Central memory CD4-positive, alpha-beta T cell (primary cell): ENCODE measurements around the gene GRB2.
A peak's percentile ranks its signal among the peaks of the same experiment; 100 is the strongest.
"Not testable (repeated sequence)": the region's sequence is repeated elsewhere in the genome, so short reads cannot be mapped to it uniquely, and the experiment has no call there.

Experiments used
- DNase-seq: peaks from one replicate; pipeline ENCODE4 v3.0.0; 2022
- total RNA-seq, 3 experiments: gene quantifications; one replicate each; lab custom pipeline; 2026; lab: John Stamatoyannopoulos, UW

The GRB2 gene
- 114 to 244 (median 190) reads per million in 3 experiments for total RNA-seq

- peak; percentile 100 for DNase-seq
These were observed at the start of gene GRB2 for GRCh38 chr17:75405365-75406221. GRB2 (minus strand) TSS chr17:75405678; CDS start chr17:75393628, 12,050 bp downstream.

GRCh38 chr17:75454672-75455071, 49.2 kb upstream of the GRB2 start:
- DNase-seq: not testable (repeated sequence)

GRCh38 chr17:75454193-75454592, 48.7 kb upstream of the GRB2 start:
- no peak for DNase-seq

GRCh38 chr17:75450270-75450669, 44.8 kb upstream of the GRB2 start:
- no peak for DNase-seq

GRCh38 chr17:75447951-75448856, 42.7 kb upstream of the GRB2 start:
- DNase-seq: no peak

GRCh38 chr17:75445896-75446295, 40.4 kb upstream of the GRB2 start:
- DNase-seq: not testable (repeated sequence)

- DNase-seq: no peak
These were observed 39.8 kb upstream of the GRB2 start for GRCh38 chr17:75445296-75445695.

- no peak for DNase-seq
These were observed 37.0 kb upstream of the GRB2 start for GRCh38 chr17:75442168-75443103.

- DNase-seq: no peak
These were observed 35.4 kb upstream of the GRB2 start for GRCh38 chr17:75440738-75441448.

GRCh38 chr17:75439287-75439686, 33.8 kb upstream of the GRB2 start:
- no peak for DNase-seq

GRCh38 chr17:75437404-75437803, 31.9 kb upstream of the GRB2 start:
- DNase-seq: not testable (repeated sequence)

GRCh38 chr17:75434433-75434832, 29.0 kb upstream of the GRB2 start:
- not testable (repeated sequence) for DNase-seq

GRCh38 chr17:75433218-75433783, 27.8 kb upstream of the GRB2 start:
- no peak for DNase-seq

- DNase-seq: no peak
These were observed 24.9 kb upstream of the GRB2 start for GRCh38 chr17:75430159-75430974.

- DNase-seq: no peak
These were observed 23.3 kb upstream of the GRB2 start for GRCh38 chr17:75428543-75429469.

GRCh38 chr17:75418531-75418930, 13.1 kb upstream of the GRB2 start:
- DNase-seq: no peak

- no peak for DNase-seq
These were observed 11.6 kb upstream of the GRB2 start for GRCh38 chr17:75417054-75417580.

- DNase-seq: no peak
These were observed 10.5 kb upstream of the GRB2 start for GRCh38 chr17:75416006-75416405.

- no peak for DNase-seq
These were observed 9.0 kb upstream of the GRB2 start for GRCh38 chr17:75414488-75414887.
